Astrocyte (in vitro differentiated cells and primary cell): Measurements from ENCODE around the gene CFAP58. TPM values are rescaled to one million over a fixed set of nuclear protein-coding genes. Genes with fewer than 3 reads are reported as not detected.
A peak's percentile ranks its signal among the peaks of the same experiment; 100 is the strongest.

Experiments used
- DNase-seq: peaks from one replicate; pipeline ENCODE4 v3.0.0-alpha.2; 2010; ENCODE audit warnings: low read depth
- FAIRE-seq: peaks from 2 replicates; lab custom pipeline; 2011; peaks lifted over from hg19 to GRCh38; lab: Jason Lieb, UNC
- H2AFZ ChIP-seq: 2 replicates; pipeline ENCODE4 v1.6.0; 2012; ENCODE audit warnings: low read depth, low read length, inconsistent platforms
- H3K27ac ChIP-seq: 2 replicates; pipeline ENCODE4 v1.5.1; 2011; ENCODE audit warnings: low read depth, low read length, inconsistent platforms
- H3K27me3 ChIP-seq: 2 replicates; pipeline ENCODE4 v1.6.0; 2011; ENCODE audit warnings: low read length, inconsistent platforms; ENCODE audit not compliant: insufficient read depth
- H3K36me3 ChIP-seq: 2 replicates; pipeline ENCODE4 v1.5.1; 2011; ENCODE audit warnings: low read length, inconsistent platforms; ENCODE audit not compliant: insufficient read depth
- H3K4me1 ChIP-seq: 2 replicates; pipeline ENCODE4 v1.5.1; 2011; ENCODE audit warnings: low read length, inconsistent platforms; ENCODE audit not compliant: insufficient read depth
- H3K4me2 ChIP-seq: 2 replicates; pipeline ENCODE4 v1.6.0; 2012; ENCODE audit warnings: low read length, inconsistent platforms
- H3K4me3 ChIP-seq: 2 replicates; pipeline ENCODE4 v1.5.1; 2011; ENCODE audit warnings: low read depth, mild to moderate bottlenecking, low read length, inconsistent platforms; ENCODE audit not compliant: insufficient read depth
- H3K79me2 ChIP-seq: 2 replicates; pipeline ENCODE4 v1.6.0; 2012; ENCODE audit warnings: mild to moderate bottlenecking, low read length, inconsistent platforms; ENCODE audit not compliant: insufficient read depth
- H3K9ac ChIP-seq: 2 replicates; pipeline ENCODE4 v1.6.0; 2012; ENCODE audit warnings: mild to moderate bottlenecking, low read length, inconsistent platforms
- H3K9me3 ChIP-seq: 2 replicates; pipeline ENCODE4 v1.5.1; 2012; ENCODE audit warnings: low read depth, mild to moderate bottlenecking, low read length, inconsistent platforms; ENCODE audit not compliant: insufficient read depth
- H4K20me1 ChIP-seq: 2 replicates; pipeline ENCODE4 v1.6.0; 2012; ENCODE audit warnings: low read length, inconsistent platforms; ENCODE audit not compliant: insufficient read depth
- H3K27ac Mint-ChIP-seq: one replicate; pipeline ENCODE4 v1.8.0; 2021; ENCODE audit warnings: mild to moderate bottlenecking, mixed read lengths; ENCODE audit not compliant: unreplicated experiment
- H3K27me3 Mint-ChIP-seq: one replicate; pipeline ENCODE4 v1.8.0; 2021; ENCODE audit warnings: low read depth, mixed read lengths; ENCODE audit not compliant: unreplicated experiment
- H3K36me3 Mint-ChIP-seq: one replicate; pipeline ENCODE4 v1.8.0; 2021; ENCODE audit warnings: low read depth, mixed read lengths; ENCODE audit not compliant: unreplicated experiment
- H3K4me1 Mint-ChIP-seq: one replicate; pipeline ENCODE4 v1.8.0; 2021; ENCODE audit warnings: low read depth, mixed read lengths; ENCODE audit not compliant: unreplicated experiment
- H3K4me3 Mint-ChIP-seq: one replicate; pipeline ENCODE4 v1.8.0; 2021; ENCODE audit warnings: mild to moderate bottlenecking, moderate library complexity, mixed read lengths; ENCODE audit not compliant: unreplicated experiment
- H3K9me3 Mint-ChIP-seq: one replicate; pipeline ENCODE4 v1.8.0; 2021; ENCODE audit warnings: mild to moderate bottlenecking, mixed read lengths; ENCODE audit not compliant: unreplicated experiment
- CTCF ChIP-seq: IDR thresholded peaks from 2 replicates; pipeline ENCODE4 v1.5.1; 2011; ENCODE audit warnings: low read depth, mild to moderate bottlenecking, inconsistent platforms, low read length, moderate library complexity; ENCODE audit not compliant: insufficient read depth
- EZH2 ChIP-seq: IDR thresholded peaks from 2 replicates; pipeline ENCODE4 v1.6.1; 2012; ENCODE audit warnings: mild to moderate bottlenecking, low read length, inconsistent platforms; ENCODE audit not compliant: insufficient read depth
- total RNA-seq: library from RNA; stranded (reverse); gene quantifications from 2 replicates; pipeline ENCODE4 v1.2.1, GENCODE V29; 2021

The CFAP58 gene
- total RNA-seq, 1 donor from 2014 or later, result 0.86 TPM

DNA sequence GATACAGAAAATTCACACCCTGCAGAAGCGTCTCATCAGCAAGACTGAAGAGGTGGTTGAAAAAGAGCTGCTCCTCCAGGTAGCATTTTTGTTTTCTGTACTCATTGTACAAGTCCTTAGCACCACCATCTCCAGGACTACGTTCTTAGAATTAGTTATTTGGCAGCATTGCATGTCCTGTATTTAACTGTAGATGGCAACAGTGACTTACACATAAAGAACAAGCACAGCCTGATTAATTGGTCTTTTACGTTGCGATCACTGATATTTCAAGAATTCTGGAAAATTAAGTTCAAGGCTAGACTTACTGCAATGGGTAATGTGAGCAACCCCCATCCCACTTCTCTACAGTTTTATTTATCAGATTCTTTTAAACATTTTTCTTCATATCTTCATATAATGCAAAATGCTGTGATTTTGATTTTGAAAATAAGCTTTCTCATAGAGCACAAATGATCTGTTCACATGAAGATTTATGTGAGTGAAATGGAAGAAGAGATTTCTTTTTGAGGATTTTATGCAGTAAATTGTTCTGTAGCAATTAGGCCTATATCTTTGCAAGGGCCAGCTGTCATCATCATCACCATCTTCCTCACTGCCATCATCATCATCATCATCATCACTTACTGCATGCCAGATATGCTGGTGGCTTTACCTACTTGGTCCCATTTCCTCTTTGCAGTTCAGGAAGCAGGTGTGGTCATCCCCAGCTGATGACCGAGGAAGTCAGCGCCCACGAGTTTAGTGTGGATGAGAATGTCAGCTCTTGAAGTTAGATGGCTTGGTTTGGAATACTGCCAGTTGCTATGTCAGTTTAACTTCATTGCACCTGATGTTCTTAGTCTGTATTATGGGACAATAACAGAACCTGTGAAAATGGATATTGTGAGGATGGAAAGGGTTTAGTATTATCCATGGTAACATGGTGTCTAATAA lies 53.4 kb downstream of the CFAP58 start:
- TF ChIP-seq EZH2 (no peak), CTCF (peak; percentile 89)
- Histone ChIP-seq H3K27me3 (no peaks in the 10 kb centered on the region), H3K27ac (no peak overlapping the region), H3K9me3 (no peaks in the 10 kb centered on the region), H4K20me1 (no peaks in the 10 kb centered on the region), H3K4me3 (no peak overlapping the region), H3K36me3 (no peaks in the 10 kb centered on the region), H2AFZ (no peak overlapping the region), H3K4me1 (no peaks in the 10 kb centered on the region), H3K79me2 (no peaks in the 10 kb centered on the region), H3K4me2 (no peak overlapping the region), H3K9ac (no peak overlapping the region)
- Mint-ChIP-seq H3K27ac (no peak overlapping the region), H3K4me3 (no peak overlapping the region), H3K27me3 (no peaks in the 10 kb centered on the region), H3K9me3 (no peaks in the 10 kb centered on the region), H3K36me3 (no peaks in the 10 kb centered on the region), H3K4me1 (no peaks in the 10 kb centered on the region)
- peak; percentile 64 for FAIRE-seq
- DNase-seq, result peak; percentile 49

- peak; percentile 62 for FAIRE-seq
- no peak overlapping the region for H3K4me3 ChIP-seq
Observed at GRCh38 chr10:104413528-104413927, 59.9 kb downstream of the CFAP58 start.

More at GRCh38 chr10:104413528-104413927, 59.9 kb downstream of the CFAP58 start:
- peaks cover 4% of the 10 kb centered on the region for H3K27me3 Mint-ChIP-seq
- Histone ChIP-seq H3K4me2 (no peak overlapping the region), H3K79me2 (no peaks in the 10 kb centered on the region), H3K27ac (no peak overlapping the region), H2AFZ (no peak overlapping the region), H3K9me3 (no peaks in the 10 kb centered on the region), H3K4me1 (no peaks in the 10 kb centered on the region), H3K9ac (no peak overlapping the region), H4K20me1 (no peaks in the 10 kb centered on the region), H3K36me3 (no peaks in the 10 kb centered on the region), H3K27me3 (no peaks in the 10 kb centered on the region)
- H3K36me3 Mint-ChIP-seq, result no peaks in the 10 kb centered on the region
- H3K9me3 Mint-ChIP-seq, result peaks cover 2% of the 10 kb centered on the region
- H3K4me1 Mint-ChIP-seq, result no peaks in the 10 kb centered on the region
- H3K4me3 Mint-ChIP-seq, result no peak overlapping the region
- H3K27ac Mint-ChIP-seq, result no peak overlapping the region
- DNase-seq, result no peak
- TF ChIP-seq EZH2 (no peak), CTCF (no peak)
